HG03135 (cell line): Measurements from ENCODE around the gene CD274.
"Not testable (repeated sequence)": the region's sequence is repeated elsewhere in the genome, so short reads cannot be mapped to it uniquely, and the experiment has no call there.

Experiments
- ATAC-seq: cut with Tn5 transposase; IDR thresholded peaks from one replicate; pipeline ENCODE4 v1.9.1; 2021; ENCODE audit warnings: mild to moderate bottlenecking, moderate library complexity; ENCODE audit not compliant: unreplicated experiment

Gene CD274

GRCh38 chr9:5450359-5451091, at the start of gene CD274:
Gene CD274, plus strand, starts transcription at chr9:5450542. Its CDS starts 5,572 bp downstream, at chr9:5456114.
- peak; percentile 67 for ATAC-seq

- no peak for ATAC-seq
Measured at GRCh38 chr9:5402217-5402616, 48.1 kb upstream of the CD274 start.

GRCh38 chr9:5408596-5408995, 41.7 kb upstream of the CD274 start:
- ATAC-seq = no peak

GRCh38 chr9:5416953-5417352, 33.4 kb upstream of the CD274 start:
- no peak for ATAC-seq

- no peak for ATAC-seq
Measured at GRCh38 chr9:5418481-5418880, 31.9 kb upstream of the CD274 start.

- ATAC-seq = no peak
Measured at GRCh38 chr9:5419987-5420386, 30.4 kb upstream of the CD274 start.

- ATAC-seq = no peak
Measured at GRCh38 chr9:5421163-5421562, 29.2 kb upstream of the CD274 start.

- no peak for ATAC-seq
Measured at GRCh38 chr9:5422276-5422675, 28.1 kb upstream of the CD274 start.

GRCh38 chr9:5425006-5425628, 25.2 kb upstream of the CD274 start:
- ATAC-seq = no peak

GRCh38 chr9:5427005-5427404, 23.3 kb upstream of the CD274 start:
- ATAC-seq = no peak

- no peak for ATAC-seq
Measured at GRCh38 chr9:5428172-5428571, 22.2 kb upstream of the CD274 start.

GRCh38 chr9:5428794-5429528, 21.4 kb upstream of the CD274 start:
- no peak for ATAC-seq

GRCh38 chr9:5429873-5430564, 20.3 kb upstream of the CD274 start:
- no peak for ATAC-seq

GRCh38 chr9:5430912-5431311, 19.4 kb upstream of the CD274 start:
- no peak for ATAC-seq

- ATAC-seq = not testable (repeated sequence)
Measured at GRCh38 chr9:5432890-5433289, 17.5 kb upstream of the CD274 start.

- not testable (repeated sequence) for ATAC-seq
Measured at GRCh38 chr9:5433328-5433727, 17.0 kb upstream of the CD274 start.

GRCh38 chr9:5433841-5434810, 16.2 kb upstream of the CD274 start:
- not testable (repeated sequence) for ATAC-seq

- no peak for ATAC-seq
Measured at GRCh38 chr9:5435912-5436311, 14.4 kb upstream of the CD274 start.

GRCh38 chr9:5436441-5436840, 13.9 kb upstream of the CD274 start:
- ATAC-seq = no peak
